Measurements from ENCODE around the gene ROGDI.
A peak's percentile ranks its signal among the peaks of the same experiment; 100 is the strongest.

The ROGDI gene

DNA sequence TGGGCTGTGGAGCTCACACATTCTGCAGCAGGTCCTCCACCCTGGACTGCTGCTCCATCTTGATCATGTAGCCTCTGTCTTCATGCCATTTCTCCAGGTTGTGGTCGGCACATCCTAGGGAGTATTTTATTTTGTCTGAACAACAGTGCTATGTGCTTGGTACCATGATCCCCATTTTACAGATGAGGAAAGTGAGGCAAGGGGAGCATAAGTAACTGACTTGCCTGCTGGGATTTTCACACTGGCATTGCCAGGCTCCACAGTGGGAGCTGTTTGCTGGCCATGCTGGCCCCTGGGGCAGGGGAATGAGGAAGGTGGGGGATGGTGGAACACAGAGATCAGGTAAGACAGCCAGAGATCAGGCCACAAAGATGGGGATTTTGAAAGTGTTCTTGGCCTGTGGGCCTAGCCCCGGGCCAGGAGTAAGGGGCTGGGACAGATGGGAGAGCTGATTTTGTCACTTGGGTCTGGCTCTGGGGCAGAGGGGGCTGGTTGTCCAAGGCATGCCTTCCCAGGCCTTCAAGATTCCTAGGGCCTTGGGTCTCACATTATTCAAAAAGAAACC lies 26.2 kb downstream of the ROGDI start:
- TF ChIP-seq, protein P1, sequence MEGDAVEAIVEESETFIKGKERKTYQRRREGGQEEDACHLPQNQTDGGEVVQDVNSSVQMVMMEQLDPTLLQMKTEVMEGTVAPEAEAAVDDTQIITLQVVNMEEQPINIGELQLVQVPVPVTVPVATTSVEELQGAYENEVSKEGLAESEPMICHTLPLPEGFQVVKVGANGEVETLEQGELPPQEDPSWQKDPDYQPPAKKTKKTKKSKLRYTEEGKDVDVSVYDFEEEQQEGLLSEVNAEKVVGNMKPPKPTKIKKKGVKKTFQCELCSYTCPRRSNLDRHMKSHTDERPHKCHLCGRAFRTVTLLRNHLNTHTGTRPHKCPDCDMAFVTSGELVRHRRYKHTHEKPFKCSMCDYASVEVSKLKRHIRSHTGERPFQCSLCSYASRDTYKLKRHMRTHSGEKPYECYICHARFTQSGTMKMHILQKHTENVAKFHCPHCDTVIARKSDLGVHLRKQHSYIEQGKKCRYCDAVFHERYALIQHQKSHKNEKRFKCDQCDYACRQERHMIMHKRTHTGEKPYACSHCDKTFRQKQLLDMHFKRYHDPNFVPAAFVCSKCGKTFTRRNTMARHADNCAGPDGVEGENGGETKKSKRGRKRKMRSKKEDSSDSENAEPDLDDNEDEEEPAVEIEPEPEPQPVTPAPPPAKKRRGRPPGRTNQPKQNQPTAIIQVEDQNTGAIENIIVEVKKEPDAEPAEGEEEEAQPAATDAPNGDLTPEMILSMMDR (IDR thresholded peaks at IDR 0.05), result no peak

DNA sequence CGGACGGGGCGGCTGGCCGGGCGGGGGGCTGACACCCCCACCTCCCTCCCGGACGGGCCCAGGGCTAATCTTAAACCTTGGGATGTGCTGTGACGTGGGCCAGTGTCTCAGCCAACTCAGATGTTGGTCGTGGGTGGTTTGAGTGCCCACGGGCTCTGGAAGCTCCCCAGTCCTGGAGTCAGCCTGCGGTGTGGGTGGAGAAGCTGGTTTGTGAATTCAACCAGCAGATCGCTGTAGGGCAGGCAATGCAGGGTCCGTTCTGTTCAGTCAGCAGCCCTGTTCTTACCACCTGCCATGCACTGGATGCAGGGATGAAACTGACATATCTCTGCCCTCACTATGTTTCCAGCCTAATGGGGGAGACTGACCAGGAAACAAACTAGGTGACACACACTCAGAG lies 27.4 kb downstream of the ROGDI start:
- TF ChIP-seq, protein P1 (IDR thresholded peaks at IDR 0.05), result no peak
- no peaks in the 10 kb centered on the region for H3K4me1 ChIP-seq
- no peak overlapping the region for H3K27ac ChIP-seq
- intact Hi-C loops (cut with DNase I; ENCODE audit: low total_unique reads), result no loop called here
- peaks cover 0 to 5% of the 10 kb centered on the region in 2 donors for H3K27me3 ChIP-seq
- no peak for DNase-seq
- H3K36me3 ChIP-seq, result no peaks in the 10 kb centered on the region
- H3K4me3 ChIP-seq, result no peak overlapping the region
- H3K9me3 ChIP-seq, result no peaks in the 10 kb centered on the region

More for the DNA sequence above, 26.2 kb downstream of the ROGDI start:
- Histone ChIP-seq H3K4me3 (no peak overlapping the region), H3K27me3 (peaks cover 0 to 5% of the 10 kb centered on the region in 2 donors), H3K27ac (no peak overlapping the region), H3K4me1 (no peaks in the 10 kb centered on the region), H3K36me3 (no peaks in the 10 kb centered on the region), H3K9me3 (no peaks in the 10 kb centered on the region)
- intact Hi-C loops (cut with DNase I; ENCODE audit: low total_unique reads), result no loop called here
- no peak for DNase-seq

DNA sequence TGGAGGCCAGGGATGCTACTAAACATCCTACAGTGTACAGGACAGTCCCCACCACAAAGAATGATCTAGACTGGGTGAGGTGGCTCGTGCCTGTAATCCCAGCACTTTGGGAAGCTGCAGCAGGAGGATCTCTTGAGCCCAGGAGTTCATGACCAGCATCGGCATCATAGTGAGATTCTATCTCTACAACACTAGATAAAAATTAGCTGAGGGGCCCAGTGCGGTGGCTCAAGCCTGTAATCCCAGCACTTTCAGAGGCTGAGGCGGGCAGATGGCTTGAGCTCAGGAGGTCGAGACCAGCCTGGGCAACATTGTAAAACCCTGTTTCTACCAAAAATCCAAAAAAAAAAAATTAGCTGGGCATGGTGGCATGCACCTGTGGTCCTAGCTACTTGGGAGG lies 30.1 kb downstream of the ROGDI start:
- no peak for DNase-seq
- no peaks in the 10 kb centered on the region for H3K36me3 ChIP-seq
- intact Hi-C loops (cut with DNase I; ENCODE audit: low total_unique reads), result no loop called here
- H3K27me3 ChIP-seq, result peaks cover 0 to 2% of the 10 kb centered on the region in 2 donors
- TF ChIP-seq, protein P1 (IDR thresholded peaks at IDR 0.05), result no peak
- H3K27ac ChIP-seq, result no peak overlapping the region
- no peak overlapping the region for H3K4me3 ChIP-seq
- no peaks in the 10 kb centered on the region for H3K9me3 ChIP-seq
- H3K4me1 ChIP-seq, result peaks cover 0 to 12% (median 8%) of the 10 kb centered on the region in 4 donors

DNA sequence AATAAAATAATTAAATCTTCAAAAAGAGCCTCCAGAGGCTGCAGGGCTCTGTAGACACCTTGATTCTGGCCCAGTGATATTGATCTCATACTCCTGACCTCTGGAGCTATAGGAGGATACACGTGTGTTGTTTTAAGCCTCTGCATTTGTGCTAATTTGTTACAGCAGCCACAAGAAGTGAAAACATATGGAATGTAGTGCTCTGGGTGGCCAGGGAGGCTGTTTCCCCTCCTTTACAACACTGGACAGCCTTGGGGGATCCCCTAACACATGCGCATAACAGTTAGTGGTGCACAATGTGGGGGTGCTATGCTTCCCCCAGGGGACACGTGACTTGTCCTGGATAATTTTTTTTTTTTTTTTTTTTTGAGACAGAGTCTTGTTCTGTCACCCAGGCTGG lies 30.8 kb downstream of the ROGDI start:
- intact Hi-C loops (cut with DNase I; ENCODE audit: low total_unique reads), result no loop called here
- Histone ChIP-seq H3K27ac (no peak overlapping the region), H3K9me3 (no peaks in the 10 kb centered on the region), H3K36me3 (no peaks in the 10 kb centered on the region), H3K4me3 (no peak overlapping the region), H3K4me1 (peaks cover 0 to 12% (median 9%) of the 10 kb centered on the region in 4 donors), H3K27me3 (peaks cover 0 to 2% of the 10 kb centered on the region in 2 donors)
- TF ChIP-seq, protein P1 (IDR thresholded peaks at IDR 0.05), result no peak
- DNase-seq, result no peak

DNA sequence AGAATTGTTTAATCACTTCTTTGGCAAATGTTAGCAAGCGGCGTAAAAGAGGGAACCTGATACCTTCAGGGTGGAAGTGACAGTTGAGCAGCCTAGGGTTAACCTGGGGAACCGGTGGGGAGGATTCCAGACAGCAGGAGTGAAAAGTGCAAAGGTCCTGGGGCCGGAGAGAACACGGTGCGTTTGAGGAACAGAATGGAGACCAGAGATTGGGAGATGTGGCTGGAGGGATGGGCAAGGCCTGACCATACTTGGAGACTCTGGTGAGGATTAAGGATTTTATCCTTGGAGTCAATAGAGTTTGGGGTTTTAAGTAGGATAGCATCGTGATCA lies 33.2 kb downstream of the ROGDI start:
- TF ChIP-seq, protein P1 (IDR thresholded peaks at IDR 0.05), result no peak
- intact Hi-C loops (cut with DNase I; ENCODE audit: low total_unique reads), result loop anchor here (5.0 kb wide), 1 partner anchor 78 kb away; the partner anchor contains the start of genes GLYR1 and UBN1
- Histone ChIP-seq H3K9me3 (no peaks in the 10 kb centered on the region), H3K36me3 (peaks cover 0 to 14% (median 3%) of the 10 kb centered on the region in 3 donors), H3K4me1 (peaks cover 0 to 34% (median 25%) of the 10 kb centered on the region in 4 donors), H3K27me3 (no peaks in the 10 kb centered on the region), H3K4me3 (peak overlapping the region; percentile 69 to 95), H3K27ac (peak overlapping the region; percentile 85 to 88)
- DNase-seq, result no peak
